Bone marrow (tissue), 2 donors: Measurements from ENCODE around the gene ADGRA1.

Experiments used
- DNase-seq, 2 donors: peaks; one replicate each; lab custom pipeline; 2025; lab: John Stamatoyannopoulos, UW

ADGRA1 gene

DNA sequence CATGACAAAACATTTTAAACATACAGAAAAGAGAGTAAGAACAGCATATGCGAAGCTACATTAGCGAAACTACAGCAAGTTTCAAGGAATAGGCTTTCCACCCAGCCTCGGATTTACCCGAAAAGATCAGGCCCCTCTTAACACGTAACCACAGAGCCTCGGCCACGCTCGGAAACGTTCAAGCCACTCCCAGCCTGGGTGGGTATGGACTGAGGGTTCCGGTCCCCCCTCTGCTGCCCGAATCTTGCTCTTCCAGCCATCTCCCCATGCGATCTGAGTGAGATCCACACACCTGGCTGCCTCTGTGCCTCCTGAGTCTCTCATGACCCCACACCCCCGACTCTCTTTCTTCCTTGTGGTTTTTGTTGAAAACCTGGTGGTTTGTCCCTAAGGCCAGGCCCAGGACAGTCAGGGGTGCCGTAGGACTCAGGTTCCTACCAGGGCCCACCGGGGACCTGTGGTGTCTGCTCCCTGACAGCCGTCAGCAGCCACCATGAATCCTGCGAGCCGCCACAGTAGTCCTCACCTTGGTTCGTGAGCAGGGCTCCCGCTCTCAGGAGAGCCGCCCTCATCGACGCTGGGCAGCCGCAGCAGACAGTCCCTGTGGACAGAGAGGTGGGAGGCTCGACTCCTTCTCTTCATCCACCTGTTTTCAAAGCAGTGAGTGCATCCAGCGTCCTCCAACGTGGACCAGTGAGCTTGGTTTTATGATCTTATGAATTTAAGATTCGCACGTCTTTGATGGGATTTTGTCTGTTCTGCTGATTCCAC, 90.8 kb downstream of the ADGRA1 start:
- DNase-seq, result no peak

DNA sequence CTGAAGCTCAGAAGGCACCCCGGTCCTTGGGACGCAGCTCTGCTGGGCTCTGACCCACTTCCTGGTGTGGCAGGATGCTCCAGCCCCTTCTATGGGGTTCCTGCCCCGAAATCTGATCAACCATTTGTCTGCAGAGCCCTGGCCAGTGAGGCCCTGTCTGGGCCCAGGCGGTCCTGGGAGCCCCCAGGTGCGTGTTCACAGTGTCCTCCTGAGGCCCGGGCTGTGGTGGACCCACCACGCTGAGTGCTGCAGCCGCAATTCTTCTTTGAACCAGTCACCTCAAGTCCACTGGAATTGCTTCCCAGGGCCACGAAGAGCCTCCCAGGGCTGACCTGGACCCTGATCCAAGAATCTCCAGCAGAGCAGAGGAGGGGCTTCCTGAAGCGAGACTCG, 91.4 kb downstream of the ADGRA1 start:
- no peak for DNase-seq

DNA sequence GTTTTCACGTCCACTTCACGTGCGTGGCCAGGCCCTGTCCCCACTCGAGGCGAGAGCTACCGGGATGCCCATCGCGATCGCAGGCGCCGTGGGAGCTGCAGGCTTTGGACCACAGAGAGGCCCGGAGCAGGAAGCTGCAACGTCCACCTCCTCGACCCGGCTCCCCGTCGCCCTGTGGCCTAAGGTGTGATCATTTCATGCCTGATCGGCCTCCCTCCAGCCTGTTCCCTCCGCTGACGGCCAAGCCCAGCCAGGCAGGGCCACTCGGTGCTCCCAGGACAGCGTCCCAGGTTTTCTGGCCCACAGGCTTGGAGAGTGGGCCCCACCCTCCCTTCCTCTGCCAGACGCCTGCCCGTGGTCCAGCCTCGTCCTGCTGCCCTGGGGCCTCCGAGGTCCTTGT, 91.9 kb downstream of the ADGRA1 start:
- no peak for DNase-seq

DNA sequence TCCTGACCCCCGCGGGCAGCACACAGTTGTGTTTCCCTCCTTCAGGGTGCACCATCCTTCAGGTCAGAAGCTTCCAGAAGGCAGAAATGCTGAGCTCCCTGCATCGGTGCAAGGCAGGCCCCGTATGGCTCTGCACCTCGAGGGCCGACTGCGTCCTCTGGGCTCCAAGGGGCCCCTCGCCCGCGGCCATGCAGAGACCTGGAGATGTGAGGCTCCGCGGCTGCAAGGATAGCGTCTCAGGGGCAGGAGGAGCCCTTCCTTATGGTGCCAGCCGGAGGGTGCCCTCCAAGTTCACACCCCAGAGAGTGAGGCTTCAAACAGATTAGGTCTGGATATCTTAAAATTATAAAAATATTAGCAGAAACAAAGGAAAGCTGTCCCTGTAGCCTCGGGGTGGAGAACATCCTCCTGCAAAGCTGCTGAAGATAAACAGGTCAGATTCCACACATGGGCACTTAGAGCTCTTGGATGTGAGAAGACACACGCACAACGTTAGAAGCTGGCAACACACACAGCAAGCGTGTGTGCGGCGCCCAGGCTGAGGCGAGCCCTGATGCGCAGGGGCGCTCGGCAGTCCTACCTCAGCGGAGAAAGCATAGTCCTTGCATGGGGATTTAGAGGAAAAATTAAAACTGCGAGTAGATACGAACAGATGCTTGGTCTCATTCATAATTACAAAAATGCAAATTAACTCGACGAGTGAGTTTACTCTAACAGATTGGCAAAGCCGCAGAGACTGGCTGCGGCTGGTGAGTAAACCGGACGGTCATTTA, 92.7 kb downstream of the ADGRA1 start:
- no peak for DNase-seq

DNA sequence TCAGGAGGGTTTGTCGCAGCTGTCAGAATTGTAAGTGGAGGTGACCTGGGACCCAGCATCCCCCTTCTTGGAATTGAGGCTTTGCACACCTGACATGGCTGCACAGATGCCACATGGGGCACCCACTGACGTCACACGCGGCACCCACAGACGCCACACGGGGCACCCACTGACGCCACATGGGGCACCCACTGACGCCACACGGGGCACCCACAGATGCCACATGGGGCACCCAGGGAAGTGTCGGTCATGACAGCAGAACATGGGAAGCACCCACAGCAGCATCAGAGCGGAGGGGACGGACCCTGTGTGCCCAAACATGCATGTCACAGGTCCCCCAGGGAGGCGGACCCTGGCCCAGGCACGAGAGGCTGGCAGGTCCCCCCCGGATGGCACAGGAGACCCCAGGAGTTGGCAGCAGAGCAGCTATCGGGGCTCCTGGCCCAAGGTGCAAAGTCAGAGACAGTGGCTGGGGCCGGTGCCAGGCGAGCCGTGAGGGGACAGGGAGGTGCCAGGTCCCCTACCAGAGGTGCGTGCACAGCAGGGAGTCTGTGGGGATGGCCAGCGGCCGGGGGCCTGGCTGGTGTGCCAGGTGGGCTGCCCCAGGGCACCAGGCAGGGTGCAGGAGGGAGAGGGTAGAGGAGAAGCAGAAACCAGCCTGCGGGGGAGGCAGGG, 93.4 kb downstream of the ADGRA1 start:
- no peak for DNase-seq
